ENCODE measurements around the gene APOC3. TPM values are rescaled to one million over a fixed set of nuclear protein-coding genes. Genes with fewer than 3 reads are reported as not detected.
"Not testable (repeated sequence)": the region's sequence is repeated elsewhere in the genome, so short reads cannot be mapped to it uniquely, and the experiment has no call there.

The APOC3 gene
- total RNA-seq, 1 donor from 2014 or later = not detected

DNA sequence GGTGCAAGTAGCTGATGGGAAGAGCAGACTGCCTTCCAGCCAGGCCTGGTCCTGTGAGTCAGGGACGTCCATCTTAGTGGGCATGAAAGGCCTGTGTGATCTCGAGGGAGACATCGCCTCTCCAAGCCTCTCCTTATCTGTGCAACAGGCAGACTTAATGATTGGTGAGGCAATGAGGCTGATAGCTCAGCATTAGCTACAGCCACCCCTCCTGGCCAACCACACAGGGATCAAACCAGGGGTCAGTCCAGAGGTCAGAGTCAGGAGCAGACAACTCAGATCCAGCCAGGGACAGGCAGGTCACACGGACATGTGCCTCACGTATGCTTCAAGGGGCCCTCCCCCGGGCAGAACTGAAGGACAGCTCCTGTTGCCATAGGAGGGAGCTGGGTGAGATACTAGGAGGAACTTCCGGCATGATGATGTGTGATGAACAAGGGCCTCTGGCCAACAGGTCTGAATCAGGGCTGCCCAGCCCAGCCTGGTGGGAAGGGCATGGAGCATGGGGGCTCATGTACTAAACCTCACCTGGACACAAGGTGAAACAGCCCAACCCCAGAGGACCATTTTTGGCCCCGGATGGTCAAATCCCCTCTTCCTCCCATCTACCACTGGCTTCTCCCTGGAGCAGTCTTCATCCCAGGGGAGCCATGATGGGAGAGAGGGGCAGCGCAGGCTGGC lies 2.8 kb upstream of the APOC3 start:
- intact Hi-C loops (cut with DNase I) = no loop called here
- DNase-seq (ENCODE audit: low spot score) = no peak

DNA sequence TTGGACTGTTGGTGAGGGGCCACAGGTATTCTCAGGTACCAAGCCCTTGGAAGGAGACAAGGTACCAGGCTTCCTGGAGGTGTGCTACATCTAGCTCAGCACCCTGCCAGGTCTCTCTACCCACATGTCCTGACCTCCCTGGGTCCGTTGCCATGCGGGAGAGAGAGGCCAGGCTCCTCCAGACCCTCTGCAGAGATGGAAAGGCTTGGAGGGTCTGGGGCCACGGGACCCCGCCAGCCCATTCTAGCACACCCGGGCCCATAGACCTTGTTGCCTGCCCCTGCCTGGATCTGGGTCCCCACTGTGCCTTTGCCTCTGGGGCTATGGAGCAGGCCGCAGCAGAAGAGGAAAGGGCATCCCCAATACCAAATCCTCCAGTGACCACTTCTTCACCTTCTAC lies 2.2 kb upstream of the APOC3 start:
- intact Hi-C loops (cut with DNase I) = no loop called here
- no peak for DNase-seq (ENCODE audit: low spot score)

DNA sequence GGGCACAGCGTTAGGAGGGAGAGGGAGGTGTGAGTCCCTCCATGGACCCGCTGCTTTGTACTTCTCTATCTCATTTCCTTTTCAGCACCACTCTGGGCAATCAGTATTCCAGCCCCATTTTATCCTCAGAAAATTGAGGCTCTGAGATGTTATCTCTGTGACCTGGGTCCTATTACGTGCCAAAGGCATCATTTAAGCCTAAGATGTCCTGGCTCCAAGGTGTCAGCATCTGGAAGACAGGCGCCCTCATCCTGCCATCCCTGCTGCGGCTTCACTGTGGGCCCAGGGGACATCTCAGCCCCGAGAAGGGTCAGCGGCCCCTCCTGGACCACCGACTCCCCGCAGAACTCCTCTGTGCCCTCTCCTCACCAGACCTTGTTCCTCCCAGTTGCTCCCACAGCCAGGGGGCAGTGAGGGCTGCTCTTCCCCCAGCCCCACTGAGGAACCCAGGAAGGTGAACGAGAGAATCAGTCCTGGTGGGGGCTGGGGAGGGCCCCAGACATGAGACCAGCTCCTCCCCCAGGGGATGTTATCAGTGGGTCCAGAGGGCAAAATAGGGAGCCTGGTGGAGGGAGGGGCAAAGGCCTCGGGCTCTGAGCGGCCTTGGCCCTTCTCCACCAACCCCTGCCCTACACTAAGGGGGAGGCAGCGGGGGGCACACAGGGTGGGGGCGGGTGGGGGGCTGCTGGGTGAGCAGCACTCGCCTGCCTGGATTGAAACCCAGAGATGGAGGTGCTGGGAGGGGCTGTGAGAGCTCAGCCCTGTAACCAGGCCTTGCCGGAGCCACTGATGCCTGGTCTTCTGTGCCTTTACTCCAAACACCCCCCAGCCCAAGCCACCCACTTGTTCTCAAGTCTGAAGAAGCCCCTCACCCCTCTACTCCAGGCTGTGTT lies 829 bp upstream of the APOC3 start:
- no peak for DNase-seq (ENCODE audit: low spot score)
- intact Hi-C loops (cut with DNase I) = no loop called here

DNA sequence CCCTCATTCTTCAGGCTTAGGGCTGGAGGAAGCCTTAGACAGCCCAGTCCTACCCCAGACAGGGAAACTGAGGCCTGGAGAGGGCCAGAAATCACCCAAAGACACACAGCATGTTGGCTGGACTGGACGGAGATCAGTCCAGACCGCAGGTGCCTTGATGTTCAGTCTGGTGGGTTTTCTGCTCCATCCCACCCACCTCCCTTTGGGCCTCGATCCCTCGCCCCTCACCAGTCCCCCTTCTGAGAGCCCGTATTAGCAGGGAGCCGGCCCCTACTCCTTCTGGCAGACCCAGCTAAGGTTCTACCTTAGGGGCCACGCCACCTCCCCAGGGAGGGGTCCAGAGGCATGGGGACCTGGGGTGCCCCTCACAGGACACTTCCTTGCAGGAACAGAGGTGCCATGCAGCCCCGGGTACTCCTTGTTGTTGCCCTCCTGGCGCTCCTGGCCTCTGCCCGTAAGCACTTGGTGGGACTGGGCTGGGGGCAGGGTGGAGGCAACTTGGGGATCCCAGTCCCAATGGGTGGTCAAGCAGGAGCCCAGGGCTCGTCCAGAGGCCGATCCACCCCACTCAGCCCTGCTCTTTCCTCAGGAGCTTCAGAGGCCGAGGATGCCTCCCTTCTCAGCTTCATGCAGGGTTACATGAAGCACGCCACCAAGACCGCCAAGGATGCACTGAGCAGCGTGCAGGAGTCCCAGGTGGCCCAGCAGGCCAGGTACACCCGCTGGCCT lies 641 bp downstream of the APOC3 start:
- intact Hi-C loops (cut with DNase I) = no loop called here
- no peak for DNase-seq (ENCODE audit: low spot score)

DNA sequence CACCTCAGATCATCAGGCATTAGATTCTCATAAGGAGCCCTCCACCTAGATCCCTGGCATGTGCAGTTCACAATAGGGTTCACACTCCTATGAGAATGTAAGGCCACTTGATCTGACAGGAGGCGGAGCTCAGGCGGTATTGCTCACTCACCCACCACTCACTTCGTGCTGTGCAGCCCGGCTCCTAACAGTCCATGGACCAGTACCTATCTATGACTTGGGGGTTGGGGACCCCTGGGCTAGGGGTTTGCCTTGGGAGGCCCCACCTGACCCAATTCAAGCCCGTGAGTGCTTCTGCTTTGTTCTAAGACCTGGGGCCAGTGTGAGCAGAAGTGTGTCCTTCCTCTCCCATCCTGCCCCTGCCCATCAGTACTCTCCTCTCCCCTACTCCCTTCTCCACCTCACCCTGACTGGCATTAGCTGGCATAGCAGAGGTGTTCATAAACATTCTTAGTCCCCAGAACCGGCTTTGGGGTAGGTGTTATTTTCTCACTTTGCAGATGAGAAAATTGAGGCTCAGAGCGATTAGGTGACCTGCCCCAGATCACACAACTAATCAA lies 2.2 kb downstream of the APOC3 start:
- intact Hi-C loops (cut with DNase I) = no loop called here
- no peak for DNase-seq (ENCODE audit: low spot score)

DNA sequence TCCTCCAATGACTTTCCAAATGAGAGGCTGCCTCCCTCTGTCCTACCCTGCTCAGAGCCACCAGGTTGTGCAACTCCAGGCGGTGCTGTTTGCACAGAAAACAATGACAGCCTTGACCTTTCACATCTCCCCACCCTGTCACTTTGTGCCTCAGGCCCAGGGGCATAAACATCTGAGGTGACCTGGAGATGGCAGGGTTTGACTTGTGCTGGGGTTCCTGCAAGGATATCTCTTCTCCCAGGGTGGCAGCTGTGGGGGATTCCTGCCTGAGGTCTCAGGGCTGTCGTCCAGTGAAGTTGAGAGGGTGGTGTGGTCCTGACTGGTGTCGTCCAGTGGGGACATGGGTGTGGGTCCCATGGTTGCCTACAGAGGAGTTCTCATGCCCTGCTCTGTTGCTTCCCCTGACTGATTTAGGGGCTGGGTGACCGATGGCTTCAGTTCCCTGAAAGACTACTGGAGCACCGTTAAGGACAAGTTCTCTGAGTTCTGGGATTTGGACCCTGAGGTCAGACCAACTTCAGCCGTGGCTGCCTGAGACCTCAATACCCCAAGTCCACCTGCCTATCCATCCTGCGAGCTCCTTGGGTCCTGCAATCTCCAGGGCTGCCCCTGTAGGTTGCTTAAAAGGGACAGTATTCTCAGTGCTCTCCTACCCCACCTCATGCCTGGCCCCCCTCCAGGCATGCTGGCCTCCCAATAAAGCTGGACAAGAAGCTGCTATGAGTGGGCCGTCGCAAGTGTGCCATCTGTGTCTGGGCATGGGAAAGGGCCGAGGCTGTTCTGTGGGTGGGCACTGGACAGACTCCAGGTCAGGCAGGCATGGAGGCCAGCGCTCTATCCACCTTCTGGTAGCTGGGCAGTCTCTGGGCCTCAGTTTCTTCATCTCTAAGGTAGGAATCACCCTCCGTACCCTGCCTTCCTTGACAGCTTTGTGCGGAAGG lies 2.9 kb downstream of the APOC3 start:
- intact Hi-C loops (cut with DNase I) = no loop called here
- DNase-seq (ENCODE audit: low spot score) = no peak

DNA sequence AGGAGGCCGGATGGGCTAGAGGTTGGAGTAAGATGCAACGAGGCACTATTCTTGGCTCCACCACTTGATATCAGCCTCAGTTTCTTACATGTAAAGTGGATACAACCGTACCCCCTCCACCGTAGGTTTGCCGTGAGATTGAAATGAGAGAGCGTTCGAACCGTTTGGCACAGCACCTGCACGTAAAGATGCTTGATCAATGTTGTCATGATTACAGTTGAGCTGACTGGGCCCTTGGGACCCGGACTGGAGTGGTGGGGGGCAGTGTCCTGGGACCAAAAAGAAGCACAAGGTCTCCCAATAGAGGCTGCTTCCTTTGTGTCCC lies 3.7 kb downstream of the APOC3 start:
- no peak for DNase-seq (ENCODE audit: low spot score)

DNA sequence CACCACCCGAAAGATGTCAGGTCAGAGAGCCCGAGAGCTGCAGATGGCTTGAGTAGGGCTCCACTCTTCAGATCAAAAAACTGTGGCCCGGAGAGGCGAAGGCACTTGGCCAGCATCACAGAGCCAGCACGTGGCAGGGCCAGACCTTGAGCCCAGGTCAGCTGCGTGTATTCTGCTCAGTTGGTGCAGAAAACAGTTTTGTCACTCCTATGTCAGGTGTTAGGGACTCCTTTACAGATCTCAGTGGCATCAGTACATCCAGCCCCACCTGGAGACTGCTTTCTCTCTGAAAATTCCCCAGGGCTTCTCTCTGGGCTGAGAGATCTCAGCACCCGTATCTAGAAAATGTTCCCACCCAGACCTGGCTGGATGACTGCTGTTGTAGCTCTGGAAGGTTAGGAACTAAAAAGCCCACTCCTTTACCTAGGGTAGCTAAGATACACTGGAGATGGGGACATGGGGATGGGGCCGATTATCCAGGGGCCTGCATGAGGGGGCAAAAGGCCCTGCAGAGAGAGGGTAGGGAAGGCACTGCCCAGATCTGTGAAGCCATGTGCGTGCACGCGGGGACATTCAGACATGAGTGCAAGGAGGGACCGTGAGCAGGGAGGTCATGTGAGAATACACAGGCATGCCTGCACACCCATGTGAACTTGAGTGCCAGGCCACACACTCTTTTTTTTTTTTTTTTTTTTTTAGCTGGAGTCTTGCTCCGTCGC lies 4.3 kb downstream of the APOC3 start:
- intact Hi-C loops (cut with DNase I) = no loop called here

More for the DNA sequence above, 3.7 kb downstream of the APOC3 start:
- intact Hi-C loops (cut with DNase I) = no loop called here

DNA sequence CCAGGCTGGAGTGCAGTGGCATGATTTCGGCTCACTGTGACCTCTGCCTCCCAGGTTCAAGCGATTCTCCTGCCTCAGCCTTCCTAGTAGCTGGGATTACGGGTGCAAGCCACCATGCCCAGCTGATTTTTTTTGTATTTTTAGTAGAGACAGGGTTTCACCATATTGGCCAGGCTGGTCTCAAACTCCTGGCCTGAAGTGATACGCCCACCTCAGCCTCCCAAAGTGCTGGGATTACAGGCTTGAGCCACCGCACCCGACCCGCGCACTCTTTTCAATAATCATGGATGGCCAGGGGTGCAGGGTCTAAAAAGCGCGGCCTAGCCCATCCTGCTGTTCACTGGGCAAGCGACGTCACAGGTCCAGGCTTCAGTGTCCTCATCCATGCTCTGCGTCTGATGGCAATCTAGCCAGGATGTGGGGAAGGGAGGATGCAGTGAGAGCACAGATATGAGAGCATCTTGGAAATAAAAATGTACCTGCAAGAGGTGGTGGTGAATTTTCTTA lies 4.9 kb downstream of the APOC3 start:
- intact Hi-C loops (cut with DNase I); DNase-seq (ENCODE audit: low spot score): not testable (repeated sequence)

More for the DNA sequence above, 4.3 kb downstream of the APOC3 start:
- no peak for DNase-seq (ENCODE audit: low spot score)

DNA sequence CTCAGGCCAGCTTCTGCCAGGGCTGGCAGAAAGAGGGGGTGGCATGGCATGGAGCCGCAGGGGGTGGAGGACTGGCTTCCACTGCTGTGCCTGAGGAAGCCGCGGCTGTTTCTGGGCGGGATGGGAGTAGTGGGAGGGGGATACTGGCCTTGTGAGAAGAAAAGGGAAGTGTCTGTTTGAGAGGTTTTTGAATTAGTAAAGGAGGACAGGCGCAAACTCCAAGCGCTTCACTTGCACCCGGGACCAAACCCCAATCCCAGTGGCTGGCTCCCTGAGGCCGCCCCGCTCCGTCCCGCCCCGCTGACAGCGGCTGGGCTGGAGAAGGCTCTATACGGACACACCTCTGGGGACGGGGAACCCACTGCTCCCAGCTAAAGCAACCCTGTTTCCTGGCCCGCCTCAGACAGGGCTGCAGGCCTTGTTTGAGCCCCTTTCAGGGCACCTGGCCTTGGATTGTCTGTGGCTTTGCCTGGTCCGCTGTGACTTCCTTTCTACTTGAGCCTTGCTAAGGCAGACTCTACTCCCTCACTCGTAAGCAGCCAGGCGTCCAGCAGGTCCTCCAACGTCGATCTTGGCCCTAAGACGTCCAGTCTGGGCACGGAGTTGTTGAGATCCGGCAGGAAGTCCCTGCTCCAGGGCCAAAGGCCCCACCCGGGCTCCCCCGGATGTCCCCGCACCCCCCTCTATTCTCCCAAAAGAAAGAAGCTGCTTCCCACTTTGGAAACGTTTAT lies 5.5 kb downstream of the APOC3 start:
- no peak for DNase-seq (ENCODE audit: low spot score)
- intact Hi-C loops (cut with DNase I) = no loop called here

DNA sequence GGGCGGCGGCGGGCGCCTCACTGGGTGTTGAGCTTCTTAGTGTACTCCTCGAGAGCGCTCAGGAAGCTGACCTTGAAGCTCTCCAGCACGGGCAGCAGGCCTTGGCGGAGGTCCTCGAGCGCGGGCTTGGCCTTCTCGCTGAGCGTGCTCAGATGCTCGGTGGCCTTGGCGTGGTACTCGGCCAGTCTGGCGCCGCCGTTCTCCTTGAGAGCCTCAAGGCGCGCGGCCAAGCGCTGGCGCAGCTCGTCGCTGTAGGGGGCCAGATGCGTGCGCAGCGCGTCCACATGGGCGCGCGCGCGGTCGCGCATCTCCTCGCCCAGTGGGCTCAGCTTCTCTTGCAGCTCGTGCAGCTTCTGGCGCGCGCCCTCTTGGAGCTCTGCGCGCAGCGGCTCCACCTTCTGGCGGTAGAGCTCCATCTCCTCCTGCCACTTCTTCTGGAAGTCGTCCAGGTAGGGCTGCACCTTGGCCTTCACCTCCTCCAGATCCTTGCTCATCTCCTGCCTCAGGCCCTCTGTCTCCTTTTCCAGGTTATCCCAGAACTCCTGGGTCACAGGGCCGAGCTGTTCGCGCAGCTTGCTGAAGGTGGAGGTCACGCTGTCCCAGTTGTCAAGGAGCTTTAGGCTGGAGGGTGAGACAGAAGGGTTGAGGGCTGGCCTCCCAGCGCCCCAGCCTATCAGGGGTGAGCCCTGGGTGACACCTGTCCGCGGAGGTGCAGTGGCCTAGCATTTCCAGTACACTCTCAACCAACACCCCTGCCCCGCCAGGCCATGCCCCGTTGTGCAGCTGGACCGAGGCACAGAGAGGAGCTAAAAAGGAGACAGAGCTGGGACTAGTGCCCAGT lies 6.3 kb downstream of the APOC3 start:
- intact Hi-C loops (cut with DNase I) = loop anchor here (2.0 kb wide), 1 partner anchor 45 kb away; the partner anchor contains the start of gene APOA5
- DNase-seq (ENCODE audit: low spot score) = peak; percentile 90

DNA sequence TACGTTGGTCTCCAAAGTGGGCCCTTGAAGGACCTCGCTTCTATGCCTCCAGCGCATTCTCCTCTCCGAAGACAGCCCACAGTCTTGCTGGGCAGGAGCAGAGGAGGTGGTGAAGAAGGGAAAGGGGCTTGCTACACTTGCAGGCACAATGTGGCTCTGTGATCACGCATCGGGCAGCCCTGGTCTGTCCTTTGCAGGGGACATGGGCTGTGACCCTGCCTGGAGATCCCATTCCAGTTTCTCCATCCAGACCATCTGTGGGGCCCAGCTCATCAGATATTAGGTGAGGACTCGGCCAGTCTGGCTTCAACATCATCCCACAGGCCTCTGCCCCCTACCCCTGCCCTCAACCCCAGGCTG lies 6.9 kb downstream of the APOC3 start:
- intact Hi-C loops (cut with DNase I) = loop anchor here (2.0 kb wide), 1 partner anchor 46 kb away; the partner anchor contains the start of gene APOA5
- DNase-seq (ENCODE audit: low spot score) = no peak

DNA sequence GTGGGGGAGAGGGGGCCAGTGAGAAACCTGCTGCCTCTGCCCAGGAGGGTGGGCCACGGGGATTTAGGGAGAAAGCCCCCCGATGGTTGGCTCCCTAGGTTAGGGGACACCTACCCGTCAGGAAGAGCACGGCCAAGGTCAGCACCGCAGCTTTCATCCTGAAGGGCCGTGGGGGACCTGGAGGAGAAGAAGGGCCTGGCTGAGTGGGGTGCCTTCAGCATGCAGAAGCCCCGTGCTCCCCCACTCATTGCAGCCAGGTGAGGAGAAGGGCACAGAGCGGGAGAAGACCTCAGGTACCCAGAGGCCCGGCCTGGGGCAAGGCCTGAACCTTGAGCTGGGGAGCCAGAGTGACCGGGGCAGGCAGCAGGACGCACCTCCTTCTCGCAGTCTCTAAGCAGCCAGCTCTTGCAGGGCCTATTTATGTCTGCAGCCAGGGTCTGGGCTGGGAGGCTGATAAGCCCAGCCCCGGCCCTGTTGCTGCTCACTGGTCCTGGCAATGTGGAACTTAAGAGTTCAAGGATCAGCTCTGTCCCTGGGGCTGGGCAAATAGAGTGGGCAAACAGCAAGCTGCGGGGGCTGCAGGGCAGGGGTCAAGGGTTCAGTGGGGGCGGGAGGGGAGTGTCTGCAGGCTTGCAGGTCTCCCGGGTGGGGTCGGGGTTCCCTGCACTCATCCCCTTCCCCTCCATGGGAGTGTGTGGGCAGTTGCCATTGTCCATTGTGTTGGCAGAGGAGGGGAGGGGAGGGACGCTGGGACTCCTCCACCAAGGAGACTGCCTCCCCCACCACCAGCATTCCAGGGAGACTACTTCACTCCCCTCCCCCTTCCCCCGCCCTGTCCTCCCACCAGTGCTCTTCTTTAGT lies 7.8 kb downstream of the APOC3 start, which contains the start of gene APOA1:
APOA1 (minus strand) TSS at position 392 of the 861 bp plus-strand sequence; CDS start at position 157, 235 bp downstream.
- DNase-seq (ENCODE audit: low spot score) = peak; percentile 53

DNA sequence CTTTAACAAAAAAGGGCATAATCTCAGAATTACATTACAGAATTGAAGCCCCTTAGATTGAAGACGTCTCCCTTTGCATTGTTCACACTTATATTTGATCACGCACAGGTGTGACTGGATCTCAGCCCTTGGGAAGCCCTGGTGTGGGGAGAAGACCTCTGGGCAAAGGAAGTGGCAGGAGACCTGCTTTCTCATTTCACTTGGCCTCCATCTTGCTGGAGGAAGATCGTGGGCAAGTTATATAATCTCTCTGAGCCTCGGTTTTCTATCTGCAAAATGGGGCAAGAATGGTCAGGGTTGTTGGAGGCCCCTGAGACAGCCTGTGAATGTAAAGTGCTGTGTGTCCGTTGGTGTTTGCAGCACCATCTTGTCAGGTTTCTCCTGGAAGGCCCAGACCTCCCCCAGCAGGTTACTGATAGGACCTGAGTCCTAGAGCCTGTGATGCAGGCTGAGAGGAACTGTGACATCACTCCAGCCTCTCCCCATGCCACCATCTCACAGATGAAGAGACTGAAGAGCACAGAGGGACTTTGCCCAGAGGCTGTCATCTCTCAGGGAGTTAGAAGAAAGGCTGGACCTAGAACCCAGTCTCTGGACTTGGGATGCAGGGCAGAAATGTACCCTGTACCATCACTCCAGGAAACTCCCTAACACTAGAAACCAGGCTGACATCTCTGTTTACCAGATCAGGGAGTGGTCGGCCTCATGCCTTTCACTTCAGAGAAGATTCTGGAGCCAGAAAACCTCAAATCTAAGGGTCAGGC lies 8.8 kb downstream of the APOC3 start:
- intact Hi-C loops (cut with DNase I) = no loop called here
- no peak for DNase-seq (ENCODE audit: low spot score)

More for the DNA sequence above, 7.8 kb downstream of the APOC3 start, which contains the start of gene APOA1:
- intact Hi-C loops (cut with DNase I) = loop anchor here (2.0 kb wide), 1 partner anchor 47 kb away; the partner anchor contains the start of gene APOA5

All from cardiac septum (tissue), 1 donor.